GM23338 (cell line): ENCODE measurements around the gene NUCB1. TPM values are rescaled to one million over a fixed set of nuclear protein-coding genes. Genes with fewer than 3 reads are reported as not detected.
A peak's percentile ranks its signal among the peaks of the same experiment; 100 is the strongest.

ENCODE experiments used
- ATAC-seq: fragments of 200-7000 bp; cut with Tn5 transposase; 3 replicates; pipeline ENCODE4 v1.9.1; 2020
- DNase-seq: peaks from one replicate; pipeline ENCODE4 v3.0.0-alpha.2; 2015; ENCODE audit warnings: low spot score
- H2AFZ ChIP-seq: fragments of 200-600 bp; sonication (generic); 2 replicates; pipeline ENCODE4 v1.8.0; 2016; ENCODE audit warnings: antibody characterized with exemption, mild to moderate bottlenecking, moderate library complexity
- H3F3A ChIP-seq: fragments of 200-600 bp; sonication (generic); replicated peaks from 2 replicates; pipeline ENCODE4 v1.8.0; 2017; ENCODE audit warnings: antibody characterized with exemption, mixed run types, low read depth
- H3K27ac ChIP-seq: fragments of 200-600 bp; sonication (generic); 2 replicates; pipeline ENCODE4 v1.6.1; 2016; ENCODE audit warnings: low read depth
- H3K27me3 ChIP-seq: fragments of 200-600 bp; sonication (generic); 2 replicates; pipeline ENCODE4 v1.8.0; 2016; ENCODE audit warnings: mild to moderate bottlenecking, mixed run types, moderate library complexity; ENCODE audit not compliant: insufficient read depth
- H3K36me3 ChIP-seq: fragments of 200-600 bp; sonication (generic); 2 replicates; pipeline ENCODE4 v1.8.0; 2016; ENCODE audit warnings: mild to moderate bottlenecking; ENCODE audit not compliant: insufficient read depth
- H3K4me1 ChIP-seq: fragments of 200-600 bp; sonication (generic); 2 replicates; pipeline ENCODE4 v1.8.0; 2016; ENCODE audit warnings: mild to moderate bottlenecking, moderate library complexity; ENCODE audit not compliant: insufficient read depth
- H3K4me2 ChIP-seq: fragments of 200-600 bp; sonication (generic); 2 replicates; pipeline ENCODE4 v1.7.1; 2017; ENCODE audit warnings: mixed run types
- H3K4me3 ChIP-seq: fragments of 200-600 bp; sonication (generic); 2 replicates; pipeline ENCODE4 v1.6.1; 2016; ENCODE audit warnings: mixed run types
- H3K79me2 ChIP-seq: fragments of 200-600 bp; sonication (generic); replicated peaks from 2 replicates; pipeline ENCODE4 v1.8.0; 2017; ENCODE audit warnings: mild to moderate bottlenecking; ENCODE audit not compliant: insufficient read depth
- H3K9me2 ChIP-seq: fragments of 200-600 bp; sonication (generic); 2 replicates; pipeline ENCODE4 v1.8.0; 2017; ENCODE audit not compliant: insufficient read depth
- H4K20me1 ChIP-seq: fragments of 200-600 bp; sonication (generic); replicated peaks from 2 replicates; pipeline ENCODE4 v1.8.0; 2017; ENCODE audit warnings: mild to moderate bottlenecking; ENCODE audit not compliant: insufficient read depth
- H3K27ac Mint-ChIP-seq: 2 replicates; pipeline ENCODE4 v1.8.0; 2020; ENCODE audit warnings: inconsistent platforms, mild to moderate bottlenecking, moderate library complexity, mixed read lengths
- H3K27me3 Mint-ChIP-seq: 3 replicates; pipeline ENCODE4 v1.8.0; 2022; ENCODE audit warnings: low read depth, mild to moderate bottlenecking, moderate library complexity, mixed read lengths, inconsistent platforms; ENCODE audit not compliant: insufficient read depth, poor library complexity
- H3K36me3 Mint-ChIP-seq: 3 replicates; pipeline ENCODE4 v1.8.0; 2021; ENCODE audit warnings: low read depth, mild to moderate bottlenecking, inconsistent platforms, moderate library complexity, mixed read lengths
- H3K4me1 Mint-ChIP-seq: 3 replicates; pipeline ENCODE4 v1.8.0; 2020; ENCODE audit warnings: mild to moderate bottlenecking, inconsistent platforms, mixed read lengths
- H3K4me3 Mint-ChIP-seq: 3 replicates; pipeline ENCODE4 v1.8.0; 2021; ENCODE audit warnings: moderate library complexity, mild to moderate bottlenecking, inconsistent platforms, mixed read lengths
- H3K9me3 Mint-ChIP-seq: 3 replicates; pipeline ENCODE4 v1.8.0; 2020; ENCODE audit warnings: moderate library complexity, mild to moderate bottlenecking, inconsistent platforms, mixed read lengths
- CREB1 ChIP-seq: fragments of 250-450 bp; sonication (Bioruptor Pico); IDR thresholded peaks from 2 replicates; pipeline ENCODE4 v1.5.0; 2020; ENCODE audit warnings: low read depth, mild to moderate bottlenecking, moderate library complexity
- ETS1 ChIP-seq: IDR thresholded peaks from 2 replicates; pipeline ENCODE4 v1.6.1; 2016; ENCODE audit warnings: antibody characterized with exemption
- EZH2 ChIP-seq: fragments of 200-600 bp; sonication (generic); IDR thresholded peaks from one replicate; pipeline ENCODE4 v1.8.0; 2017; ENCODE audit warnings: antibody characterized with exemption, mild to moderate bottlenecking, low read depth; ENCODE audit not compliant: unreplicated experiment
- EZH2phosphoT487 ChIP-seq: fragments of 200-600 bp; sonication (generic); IDR thresholded peaks from one replicate; pipeline ENCODE4 v1.8.1; 2018; ENCODE audit warnings: antibody characterized with exemption; ENCODE audit not compliant: unreplicated experiment
- JUNB ChIP-seq: IDR thresholded peaks from one replicate; pipeline ENCODE4 v1.6.1; 2016; ENCODE audit warnings: antibody characterized with exemption; ENCODE audit not compliant: unreplicated experiment
- NANOG ChIP-seq: IDR thresholded peaks from 2 replicates; pipeline ENCODE4 v1.6.1; 2016; ENCODE audit warnings: antibody characterized with exemption, borderline replicate concordance
- REST ChIP-seq: IDR thresholded peaks from one replicate; pipeline ENCODE4 v1.6.1; 2018; ENCODE audit warnings: antibody characterized with exemption; ENCODE audit not compliant: unreplicated experiment
- STAT1 ChIP-seq: IDR thresholded peaks from one replicate; pipeline ENCODE4 v1.6.1; 2016; ENCODE audit warnings: antibody characterized with exemption; ENCODE audit not compliant: unreplicated experiment
- ZNF114 ChIP-seq: fragments of 250-450 bp; sonication (Bioruptor Pico); IDR thresholded peaks from 2 replicates; pipeline ENCODE4 v1.5.0; 2020; ENCODE audit warnings: mild to moderate bottlenecking, moderate library complexity
- ZNF331 ChIP-seq: fragments of 250-450 bp; sonication (Bioruptor Pico); IDR thresholded peaks from 2 replicates; pipeline ENCODE4 v1.5.0; 2020; ENCODE audit warnings: low read depth, mild to moderate bottlenecking, moderate library complexity
- polyA plus RNA-seq: library from polyadenylated mRNA; unstranded; fragments of >200 nt; fragmentation: Nextera tagmentation; extraction: Ambion mirVana; gene quantifications from 2 replicates; pipeline ENCODE4 v1.2.1, GENCODE V29; 2016
- total RNA-seq: library from RNA; depleted of rRNA; stranded (reverse); fragments of >200 nt; shearing (Covaris generic); gene quantifications from 2 replicates; pipeline ENCODE4 v1.2.3, GENCODE V29; 2014
- TF ChIP-seq, protein P1 (sequence below), 2 experiments: fragments of 200-600 bp in 1 of 2; sonication (generic) in 1 of 2; conservative IDR thresholded peaks; 2 replicates each; pipeline versions ENCODE4 v1.5.1 to v1.6.1; 2016 to 2017; ENCODE audit warnings: antibody characterized with exemption in 2 of 2, low read depth in 2 of 2, mild to moderate bottlenecking in 2 of 2, moderate library complexity in 1 of 2

The NUCB1 gene
- total and polyA plus RNA-seq, 2 experiments from 2014 or later: 57.1 to 163 TPM

DNA sequence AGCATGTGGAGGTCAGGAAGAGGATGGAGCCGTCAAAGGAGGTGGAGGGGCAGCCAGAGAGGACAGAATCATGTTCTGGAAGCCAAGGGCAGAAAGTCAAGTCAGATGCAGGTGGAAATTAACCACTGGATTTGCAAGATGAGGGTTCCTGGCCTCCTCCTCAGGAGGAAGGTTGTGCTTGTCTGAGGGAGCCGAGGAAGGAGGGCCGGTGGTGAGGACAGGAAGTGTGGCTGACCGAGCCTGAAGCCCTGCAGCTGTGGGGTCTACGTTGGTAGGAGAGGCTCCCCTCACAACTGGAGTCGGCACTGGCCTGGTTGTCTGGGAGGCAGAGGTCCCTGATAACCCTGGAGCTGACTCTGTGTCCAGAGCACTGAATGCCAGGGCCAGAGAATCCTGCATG, 18.0 kb downstream of the NUCB1 start (continued):
- no peak for TF ChIP-seq CREB1 (CRISPR knock-in tag)
- no peak for TF ChIP-seq ZNF114 (CRISPR knock-in tag)
- TF ChIP-seq, protein P1, sequence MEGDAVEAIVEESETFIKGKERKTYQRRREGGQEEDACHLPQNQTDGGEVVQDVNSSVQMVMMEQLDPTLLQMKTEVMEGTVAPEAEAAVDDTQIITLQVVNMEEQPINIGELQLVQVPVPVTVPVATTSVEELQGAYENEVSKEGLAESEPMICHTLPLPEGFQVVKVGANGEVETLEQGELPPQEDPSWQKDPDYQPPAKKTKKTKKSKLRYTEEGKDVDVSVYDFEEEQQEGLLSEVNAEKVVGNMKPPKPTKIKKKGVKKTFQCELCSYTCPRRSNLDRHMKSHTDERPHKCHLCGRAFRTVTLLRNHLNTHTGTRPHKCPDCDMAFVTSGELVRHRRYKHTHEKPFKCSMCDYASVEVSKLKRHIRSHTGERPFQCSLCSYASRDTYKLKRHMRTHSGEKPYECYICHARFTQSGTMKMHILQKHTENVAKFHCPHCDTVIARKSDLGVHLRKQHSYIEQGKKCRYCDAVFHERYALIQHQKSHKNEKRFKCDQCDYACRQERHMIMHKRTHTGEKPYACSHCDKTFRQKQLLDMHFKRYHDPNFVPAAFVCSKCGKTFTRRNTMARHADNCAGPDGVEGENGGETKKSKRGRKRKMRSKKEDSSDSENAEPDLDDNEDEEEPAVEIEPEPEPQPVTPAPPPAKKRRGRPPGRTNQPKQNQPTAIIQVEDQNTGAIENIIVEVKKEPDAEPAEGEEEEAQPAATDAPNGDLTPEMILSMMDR (conservative IDR thresholded peaks at IDR 0.05; ENCODE audit: low read depth in 2 of 2): no peak
- no peak for TF ChIP-seq REST

- Histone ChIP-seq H3F3A (0 out of 2 replicates have a peak, but pooled peaks cover 8% of the 10 kb centered on the region), H3K4me1 (no peaks in the 10 kb centered on the region), H4K20me1 (peaks cover 3% of the 10 kb centered on the region), H3K9me2 (no peaks in the 10 kb centered on the region), H3K27me3 (no peaks in the 10 kb centered on the region), H2AFZ (no peak overlapping the region), H3K27ac (no peak overlapping the region), H3K36me3 (peaks cover 12% of the 10 kb centered on the region; the same call in 1 of the 2 replicates), H3K79me2 (no peaks in the 10 kb centered on the region), H3K4me2 (no peak overlapping the region), H3K4me3 (no peak overlapping the region)
- H3K4me1 Mint-ChIP-seq: no peaks in the 10 kb centered on the region
- H3K9me3 Mint-ChIP-seq: no peaks in the 10 kb centered on the region
- ATAC-seq (peak; percentile 98), DNase-seq (peak; percentile 92)
- H3K4me3 Mint-ChIP-seq: no peak overlapping the region
- H3K27me3 Mint-ChIP-seq: peaks cover 4% of the 10 kb centered on the region
- H3K36me3 Mint-ChIP-seq: peaks cover 26% of the 10 kb centered on the region
- H3K27ac Mint-ChIP-seq: no peak overlapping the region
- TF ChIP-seq EZH2phosphoT487: no peak
- no peak for TF ChIP-seq STAT1
- TF ChIP-seq CREB1 (CRISPR knock-in tag): peak; percentile 34; the same call in 1 of the 2 replicates
- TF ChIP-seq ETS1: peak; percentile 99
- TF ChIP-seq ZNF331 (CRISPR knock-in tag): no peak
- TF ChIP-seq, protein P1 (conservative IDR thresholded peaks at IDR 0.05; ENCODE audit: low read depth in 2 of 2): no peak
- TF ChIP-seq NANOG: no peak
- TF ChIP-seq EZH2: no peak
- no peak for TF ChIP-seq JUNB
Measured at GRCh38 chr19:48918801-48919247, 18.7 kb downstream of the NUCB1 start.
